HG02588 (cell line): Measurements from ENCODE around the gene NLRC5.
"Not testable (repeated sequence)": the region's sequence is repeated elsewhere in the genome, so short reads cannot be mapped to it uniquely, and the experiment has no call there.

Experiments used
- ATAC-seq: cut with Tn5 transposase; IDR thresholded peaks from one replicate; pipeline ENCODE4 v1.9.1; 2021; ENCODE audit warnings: mild to moderate bottlenecking, moderate library complexity; ENCODE audit not compliant: unreplicated experiment

The NLRC5 gene

DNA sequence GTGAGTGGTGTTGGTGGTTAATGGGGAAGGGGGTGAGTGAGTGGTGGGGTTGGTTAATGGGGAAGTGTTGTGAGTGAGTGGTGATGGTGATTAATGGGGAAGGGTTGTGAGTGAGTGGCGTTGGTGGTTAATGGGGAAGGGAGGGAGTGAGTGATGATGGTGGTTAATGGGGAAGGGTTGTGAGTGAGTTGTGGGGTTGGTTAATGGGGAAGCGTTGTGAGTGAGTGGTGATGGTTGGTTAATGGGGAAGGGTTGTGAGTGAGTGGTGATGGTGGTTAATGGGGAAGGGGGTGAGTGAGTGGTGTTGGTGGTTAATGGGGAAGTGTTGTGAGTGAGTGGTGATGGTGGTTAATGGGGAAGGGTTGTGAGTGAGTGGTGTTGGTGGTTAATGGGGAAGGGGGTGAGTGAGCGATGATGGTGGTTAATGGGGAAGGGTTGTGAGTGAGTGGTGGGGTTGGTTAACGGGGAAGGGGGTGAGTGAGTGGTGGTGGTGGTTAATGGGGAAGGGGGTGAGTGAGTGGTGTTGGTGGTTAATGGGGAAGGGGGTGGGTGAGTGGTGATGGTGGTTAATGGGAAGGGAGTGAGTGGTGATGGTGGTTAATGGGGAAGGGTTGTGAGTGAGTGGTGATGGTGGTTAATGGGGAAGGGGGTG is 81.8 kb downstream of the NLRC5 start:
- ATAC-seq: not testable (repeated sequence)

DNA sequence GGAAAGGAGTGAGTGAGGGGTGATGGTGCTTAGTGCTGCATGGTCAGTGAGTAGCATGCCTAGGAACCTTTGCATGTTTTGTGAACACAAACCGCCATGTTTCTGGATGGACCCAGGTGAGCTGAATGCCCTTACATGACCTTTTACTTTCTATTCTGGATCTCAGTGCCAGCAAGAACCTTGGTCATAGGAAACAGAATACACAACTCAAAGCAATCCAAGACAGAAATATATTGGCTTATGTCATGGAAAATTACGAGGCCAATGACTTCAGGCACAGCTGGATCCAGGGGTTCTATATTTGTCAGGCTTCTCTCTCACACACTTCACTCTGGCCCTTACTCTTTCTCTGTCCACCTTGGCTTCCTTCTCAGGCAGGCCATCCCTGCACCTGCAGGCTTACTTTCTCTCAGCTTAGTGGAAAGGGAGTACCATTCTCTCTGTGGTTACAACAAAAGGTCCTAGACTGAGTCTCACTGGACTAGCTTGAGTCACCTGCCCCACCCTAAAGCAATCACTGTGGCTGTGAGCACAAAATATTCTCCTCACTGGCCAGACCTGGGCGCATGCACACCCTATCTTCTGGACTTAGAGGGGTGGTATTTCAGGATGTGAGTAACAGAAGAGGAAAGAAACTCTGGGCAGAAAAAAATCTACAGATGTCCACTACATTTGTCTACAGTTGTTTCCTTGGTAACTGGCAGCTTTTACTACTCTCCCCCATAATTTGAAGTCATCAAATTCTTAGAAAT is 82.7 kb downstream of the NLRC5 start:
- ATAC-seq: no peak

DNA sequence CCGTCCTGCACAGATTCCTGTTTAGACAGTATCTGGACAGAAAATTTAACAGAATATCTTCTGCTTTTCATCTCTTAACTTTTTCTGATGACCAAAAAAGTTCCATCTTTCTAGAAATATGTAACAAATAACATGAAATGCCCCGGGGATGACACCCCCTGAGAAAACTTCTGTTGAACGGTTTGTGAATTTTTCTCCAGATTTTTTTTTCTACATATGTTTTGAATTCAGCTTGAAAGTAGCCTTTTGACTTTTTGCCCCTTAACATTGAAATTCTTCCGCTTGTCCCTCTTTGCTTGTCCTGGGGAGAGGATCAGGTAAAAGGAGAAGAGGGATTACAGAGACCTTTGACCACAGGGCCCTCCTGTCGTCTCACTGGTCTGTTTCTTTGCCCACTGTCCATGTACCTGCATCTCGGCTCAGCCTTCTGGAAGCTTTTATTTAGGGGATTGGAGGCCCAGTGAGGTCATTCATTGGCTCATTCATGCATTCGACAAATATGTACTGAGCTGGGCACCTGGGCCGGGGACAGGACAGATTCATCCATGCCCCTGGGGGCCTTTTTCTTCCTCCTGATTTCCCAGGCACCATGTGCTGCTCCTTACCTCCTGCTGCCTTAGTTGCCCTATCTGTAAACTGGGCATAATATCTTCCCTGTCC is 83.4 kb downstream of the NLRC5 start:
- ATAC-seq: no peak

DNA sequence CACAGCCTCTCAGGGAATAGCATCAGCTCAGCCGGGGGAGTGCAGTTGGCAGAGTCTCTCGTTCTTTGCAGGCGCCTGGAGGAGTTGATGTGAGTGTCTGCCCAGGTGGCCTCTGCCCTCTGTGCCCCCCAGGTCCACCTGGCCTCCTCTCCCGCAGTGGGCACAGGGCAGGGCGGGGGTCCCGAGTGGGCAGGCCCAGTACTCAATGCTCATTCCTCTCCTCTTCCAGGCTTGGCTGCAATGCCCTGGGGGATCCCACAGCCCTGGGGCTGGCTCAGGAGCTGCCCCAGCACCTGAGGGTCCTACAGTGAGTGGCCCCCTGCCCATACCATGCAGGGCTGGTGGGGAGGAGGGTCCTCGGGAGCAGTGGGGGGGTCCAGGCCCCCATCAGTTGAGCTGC is 88.4 kb downstream of the NLRC5 start:
- ATAC-seq: no peak

DNA sequence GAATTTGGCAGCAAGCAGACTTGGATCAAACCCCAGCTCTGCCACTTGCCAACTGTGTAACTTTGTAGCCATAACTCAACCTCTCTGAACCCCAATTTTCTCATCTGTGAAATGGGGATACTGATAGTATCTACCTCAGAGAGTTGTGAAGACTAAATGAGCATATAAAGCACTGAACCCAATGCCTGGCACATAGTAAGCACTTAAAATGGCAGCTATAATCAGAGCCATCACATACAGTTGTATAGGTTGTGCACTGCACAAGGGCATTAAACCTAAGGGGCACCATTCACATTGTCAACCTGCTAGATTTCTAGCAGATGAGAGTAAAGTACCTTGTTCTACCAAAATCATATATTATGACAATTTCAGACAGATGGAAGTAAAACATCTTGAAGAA is 92.4 kb downstream of the NLRC5 start:
- ATAC-seq: no peak

DNA sequence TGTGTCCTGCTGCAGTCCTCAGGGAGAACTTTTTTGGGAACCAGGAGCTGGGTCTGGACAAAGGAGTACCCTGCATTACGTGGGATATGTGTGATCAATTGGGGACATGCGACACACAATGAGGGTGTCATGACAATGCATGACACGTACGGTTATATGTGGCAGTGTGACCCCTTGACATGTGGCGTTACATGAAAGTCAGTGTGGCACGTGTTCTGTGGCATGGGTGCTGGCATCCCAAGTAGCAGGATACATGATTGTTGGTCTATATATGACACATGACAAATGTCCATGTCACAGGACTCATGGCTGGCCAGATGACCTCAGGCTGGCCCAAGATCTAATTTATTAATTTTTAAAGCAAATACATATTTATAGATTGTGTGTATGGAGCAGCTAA is 93.3 kb downstream of the NLRC5 start:
- ATAC-seq: no peak

DNA sequence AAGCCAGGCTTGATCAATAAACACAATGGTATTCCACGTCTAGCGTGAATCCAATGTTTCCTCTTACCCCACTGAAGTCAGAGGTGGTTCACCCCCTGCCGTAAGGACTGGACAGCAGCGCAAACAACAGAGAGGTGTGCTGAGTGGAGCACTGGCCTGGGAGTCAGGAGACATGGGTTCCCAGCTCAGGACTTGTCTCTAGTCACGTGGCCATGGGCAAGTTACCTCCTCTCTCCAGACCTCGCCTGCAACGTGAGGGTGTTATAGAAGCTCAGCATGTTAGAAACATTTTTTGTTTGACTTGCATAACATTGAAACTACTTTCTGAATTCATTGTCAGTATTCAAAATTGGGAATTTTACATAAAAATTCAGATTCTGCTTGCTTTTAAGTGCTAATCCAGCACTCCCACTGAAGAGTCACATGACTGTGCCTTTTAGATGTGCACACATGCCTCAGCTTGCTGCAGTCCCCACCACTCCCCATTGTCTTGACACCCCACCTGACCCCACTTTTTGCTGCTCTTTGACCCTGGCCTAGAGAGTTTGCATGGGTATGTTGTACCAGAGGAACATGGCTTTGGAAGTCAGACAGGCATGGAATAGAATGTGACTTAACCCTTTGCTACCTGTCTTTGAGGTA is 94.2 kb downstream of the NLRC5 start:
- ATAC-seq: no peak

DNA sequence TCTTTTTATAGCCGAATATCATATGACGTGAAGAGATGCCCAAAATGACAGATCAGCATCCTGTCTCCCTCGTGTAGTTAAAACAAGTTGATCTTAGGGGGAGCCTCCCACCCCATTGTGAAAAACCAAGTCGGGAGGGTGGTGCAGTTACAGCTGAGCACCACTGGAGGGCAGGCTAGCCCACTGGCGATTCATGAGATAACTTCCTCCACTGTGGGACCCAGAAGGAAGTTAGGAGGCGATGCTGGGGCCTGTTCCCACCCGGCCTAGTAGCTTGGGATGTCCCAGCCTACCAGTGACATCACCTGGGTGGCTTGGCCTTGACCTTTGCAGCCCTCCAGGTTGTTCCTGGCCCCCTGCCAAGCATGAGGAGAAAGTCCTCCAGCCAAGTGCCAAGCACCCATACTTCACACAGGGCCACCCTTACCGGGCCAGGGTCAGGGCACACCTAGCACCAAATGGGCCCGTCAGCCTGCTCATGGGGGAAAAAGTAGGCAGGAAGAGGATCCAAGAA is 95.0 kb downstream of the NLRC5 start:
- no peak for ATAC-seq

DNA sequence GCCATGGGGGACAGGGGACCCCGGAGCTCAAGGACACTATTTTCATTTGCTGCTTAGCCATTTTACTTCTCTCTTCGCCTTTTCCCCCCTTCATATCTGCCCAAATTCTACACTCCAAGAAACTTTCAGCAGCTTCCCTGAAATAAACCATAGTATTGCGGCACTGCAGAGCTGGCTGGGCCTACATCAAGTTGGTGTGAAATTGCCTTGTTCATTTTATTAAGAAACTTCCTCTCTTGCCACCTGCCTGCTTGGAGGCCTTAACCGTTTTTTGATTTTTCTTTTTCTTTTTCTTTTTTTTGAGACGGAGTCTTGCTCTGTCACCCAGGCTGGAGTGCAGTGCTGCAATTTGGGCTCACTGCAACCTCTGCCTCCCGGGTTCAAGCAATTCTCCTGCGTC is 95.6 kb downstream of the NLRC5 start:
- ATAC-seq: no peak

DNA sequence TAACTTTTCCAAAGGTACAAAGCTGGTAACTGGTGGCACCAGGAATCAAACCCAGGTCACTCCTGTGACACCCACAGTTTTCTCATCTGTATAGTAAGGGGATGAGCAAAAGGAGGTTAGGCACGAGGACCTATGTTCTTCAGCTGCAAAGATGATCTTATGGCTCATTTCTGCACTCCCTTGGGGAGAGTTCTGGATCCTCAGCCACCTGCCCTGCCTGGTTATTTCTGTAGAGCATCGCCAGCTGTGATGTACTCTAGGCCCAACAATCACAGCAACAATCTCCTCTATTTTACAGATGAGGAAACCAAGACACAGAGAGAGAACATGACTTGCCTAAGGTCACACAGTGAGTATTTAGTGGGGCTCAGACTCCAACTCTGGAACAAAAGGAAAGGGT is 97.6 kb downstream of the NLRC5 start:
- ATAC-seq: no peak

DNA sequence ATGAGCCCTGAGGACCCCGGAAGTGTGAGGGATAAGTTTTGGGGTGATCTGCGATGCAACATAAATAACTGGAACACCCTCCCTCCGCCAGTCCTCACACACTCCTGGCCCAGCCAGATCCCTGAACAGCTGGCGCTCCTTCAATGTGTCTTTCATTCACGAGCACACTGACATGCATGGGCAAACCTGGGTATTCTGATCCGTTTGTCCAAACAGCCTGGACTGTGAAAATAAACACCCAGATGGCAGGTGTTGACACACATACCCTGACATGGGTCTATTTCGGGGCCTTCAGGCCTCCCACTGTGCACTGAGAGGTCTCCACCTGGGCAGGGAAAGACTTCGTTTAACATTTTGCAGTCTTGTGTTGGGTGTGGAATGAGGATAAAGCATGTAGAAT is 100.0 kb downstream of the NLRC5 start:
- ATAC-seq: no peak

DNA sequence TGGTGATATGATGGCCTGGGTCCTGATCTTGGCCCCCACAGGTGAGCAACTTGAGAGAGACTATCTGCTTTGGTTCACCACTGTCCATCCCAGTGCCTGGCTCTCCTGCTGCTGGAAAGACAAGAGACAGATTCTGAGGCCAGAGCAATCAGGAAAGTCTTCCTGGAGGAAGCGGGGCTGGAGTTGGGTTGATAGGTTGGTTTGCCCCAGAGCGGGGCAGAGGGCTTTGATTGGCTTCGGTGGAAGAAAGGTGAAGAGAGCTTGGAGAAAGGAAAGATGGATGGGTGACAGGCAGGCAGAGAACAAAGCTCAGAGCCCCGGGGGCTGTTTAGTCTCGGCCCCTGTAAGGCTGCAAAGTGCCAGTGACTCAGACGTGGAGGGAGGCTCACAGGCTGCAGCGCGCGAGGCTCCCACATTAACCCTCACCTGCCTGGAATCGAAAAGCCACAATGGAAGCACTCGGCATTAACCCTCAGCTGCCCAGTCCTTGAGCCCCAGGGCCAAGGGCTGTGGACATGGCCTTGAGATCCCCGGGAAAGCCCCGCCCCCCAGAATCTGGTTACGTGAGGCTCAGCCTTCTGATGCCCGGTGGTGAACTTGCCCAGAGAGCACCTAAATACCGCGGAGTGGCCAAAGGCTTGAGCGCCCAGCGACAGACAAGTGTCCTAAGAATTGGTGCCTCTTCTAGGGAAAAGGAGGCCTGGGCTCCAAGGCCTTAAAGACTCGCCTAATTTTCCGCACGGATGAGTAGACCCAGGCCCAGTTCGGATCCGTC is 102.0 kb downstream of the NLRC5 start:
- ATAC-seq: no peak

DNA sequence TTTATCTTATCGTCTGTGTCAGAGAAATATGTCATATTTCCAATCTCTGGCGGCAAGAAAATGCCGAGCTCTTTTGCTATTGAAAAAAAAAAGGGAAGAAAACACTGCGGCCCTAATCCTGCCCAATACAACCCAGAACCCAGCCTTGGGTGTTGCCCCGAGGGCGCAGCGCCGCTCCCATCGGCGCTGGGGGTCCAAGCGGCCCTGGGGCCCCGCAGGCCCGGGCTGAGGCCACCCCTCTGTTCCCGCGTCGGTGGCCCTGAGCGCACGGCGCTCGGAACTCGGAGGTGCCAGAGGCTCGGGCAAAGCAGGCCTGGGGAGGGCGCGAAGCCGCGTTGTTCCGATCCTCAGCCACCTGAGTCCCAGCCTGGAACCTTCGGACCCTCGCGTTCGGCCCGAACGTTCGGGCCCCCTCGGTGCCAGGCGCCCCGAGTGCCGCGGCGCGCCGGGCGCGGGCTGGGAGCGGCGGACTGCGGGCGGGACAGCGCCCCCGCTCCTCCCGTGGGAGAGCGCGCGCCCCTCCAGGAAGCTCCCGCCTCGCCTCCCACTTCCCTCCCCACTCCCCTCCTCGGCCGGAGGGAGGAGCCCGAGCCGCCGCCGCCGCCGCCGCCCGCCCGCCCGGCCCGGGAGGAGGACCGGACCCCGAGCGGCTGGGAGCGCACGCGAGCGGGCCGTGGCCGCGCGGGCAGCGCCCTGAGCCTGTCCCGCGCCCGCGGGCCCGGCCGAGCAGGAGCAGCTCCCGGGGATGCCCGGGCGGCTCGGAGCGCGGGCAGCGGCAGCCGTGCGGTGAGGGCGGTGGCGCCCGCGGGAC is 102.8 kb downstream of the NLRC5 start, which contains the start of gene CPNE2:
Gene CPNE2 (plus strand): TSS at position 609 of the 811 bp plus-strand sequence. CDS start 18,160 bp downstream, outside the sequence.
- ATAC-seq: peak; percentile 53

DNA sequence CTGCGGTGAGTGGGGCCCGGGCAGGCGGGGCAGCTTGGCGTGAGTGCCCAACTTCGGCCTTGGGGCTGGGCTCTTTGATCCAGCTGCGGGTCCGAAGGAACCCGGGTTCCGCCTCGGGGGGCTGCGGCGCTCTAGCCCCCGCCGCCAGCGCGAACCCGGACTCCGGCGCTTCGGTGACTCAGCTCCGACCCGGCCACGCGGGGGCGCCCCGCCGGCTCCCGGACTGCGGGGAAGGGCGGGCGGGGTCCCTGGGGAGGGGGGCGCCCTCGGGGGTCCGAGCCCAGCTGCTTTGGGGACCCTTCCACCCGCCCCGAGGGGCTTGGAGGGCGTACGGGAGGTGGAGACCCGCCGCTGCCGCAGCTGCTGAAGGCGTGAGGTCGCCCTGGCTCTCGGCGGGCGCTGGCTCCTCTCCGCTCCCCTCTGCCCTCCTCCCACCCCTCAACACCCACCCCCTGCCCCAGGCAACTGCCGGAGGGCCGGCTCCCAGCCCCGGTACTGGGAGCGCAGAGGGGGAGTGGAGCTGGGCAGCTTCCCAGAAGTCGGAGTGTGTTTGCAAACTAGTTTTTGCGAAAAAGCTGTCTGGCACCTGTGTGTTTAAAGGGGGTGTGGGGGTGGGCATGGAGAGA is 103.5 kb downstream of the NLRC5 start:
- peak; percentile 54 for ATAC-seq

DNA sequence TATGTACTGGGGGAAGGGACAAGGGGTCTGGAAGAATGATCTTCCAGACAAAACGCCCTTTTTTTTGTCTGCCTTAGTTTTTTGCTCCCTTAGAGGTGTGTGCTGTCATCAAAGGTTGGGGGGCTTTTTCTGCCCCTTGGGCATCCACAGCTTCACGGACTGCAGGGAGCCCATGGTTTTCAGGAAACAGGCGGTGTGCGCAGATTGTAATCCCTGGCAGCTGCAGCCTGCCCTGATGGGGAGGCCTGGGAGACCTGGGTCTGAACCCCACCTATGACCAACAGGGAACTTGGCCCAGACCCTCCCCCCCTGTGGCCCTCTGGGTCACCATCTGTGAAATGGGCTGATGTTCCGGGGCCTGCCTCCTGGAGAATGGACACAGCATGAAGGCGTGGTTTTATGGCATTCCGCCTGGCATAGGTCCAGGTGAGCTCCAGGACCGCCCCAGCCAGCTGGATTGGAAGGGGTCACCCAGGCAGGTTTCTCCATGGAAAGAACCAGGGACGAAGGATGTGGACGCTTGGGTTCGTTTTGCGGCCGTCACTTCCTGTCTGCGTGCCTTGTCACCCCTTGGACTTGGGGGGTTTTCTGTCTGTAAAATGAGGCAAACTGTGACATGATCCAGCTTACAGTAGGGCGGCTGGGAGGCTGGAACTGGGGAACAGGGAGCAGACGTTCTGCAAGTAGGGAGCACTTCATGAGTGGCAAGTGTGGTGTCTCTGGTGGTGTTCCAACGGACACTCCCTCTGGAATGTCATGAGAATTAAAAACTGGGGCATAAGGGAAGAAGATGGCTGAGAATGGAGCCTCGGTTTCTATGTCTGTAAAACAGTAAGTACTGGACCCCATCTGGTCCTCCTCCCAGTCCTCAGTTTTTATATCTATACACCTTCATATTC is 104.6 kb downstream of the NLRC5 start:
- no peak for ATAC-seq

DNA sequence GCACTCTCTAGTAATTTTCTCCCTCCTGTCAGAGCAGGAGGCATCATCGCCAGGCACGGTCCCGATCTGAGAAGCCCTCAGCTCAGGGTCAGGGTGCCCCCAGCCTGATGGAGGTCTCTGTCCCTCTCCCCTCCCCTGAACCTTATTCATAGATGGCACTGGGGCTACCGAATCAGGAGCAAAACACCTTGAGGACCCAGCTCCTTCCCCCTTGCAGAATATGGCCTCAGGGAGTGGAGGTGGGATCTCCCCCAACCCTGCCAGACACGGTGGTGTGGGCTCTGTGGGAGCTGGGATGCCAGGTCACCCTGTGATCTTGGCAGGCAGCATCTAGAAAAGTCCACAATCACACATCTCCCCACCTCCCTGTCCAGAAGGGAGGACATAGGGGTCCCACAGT is 105.6 kb downstream of the NLRC5 start:
- no peak for ATAC-seq

DNA sequence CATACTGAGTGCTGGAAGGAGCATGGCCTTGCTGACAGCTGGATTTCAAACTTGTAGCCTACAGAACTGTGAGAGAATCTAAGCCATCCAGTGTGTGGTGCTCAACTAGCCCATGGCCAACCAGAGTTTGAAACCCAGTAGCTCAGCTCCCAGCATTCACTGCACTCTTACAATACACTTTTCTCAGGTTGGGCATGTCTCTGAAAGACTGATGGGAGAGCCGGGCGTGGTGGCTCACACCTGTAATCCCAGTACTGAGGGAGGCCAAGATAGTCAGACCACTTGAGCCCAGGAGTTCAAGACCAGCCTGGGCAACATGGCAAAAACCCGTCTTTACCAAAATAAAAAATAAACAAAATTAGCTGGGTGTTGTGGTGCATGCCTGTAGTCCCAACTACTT is 106.8 kb downstream of the NLRC5 start:
- no peak for ATAC-seq

DNA sequence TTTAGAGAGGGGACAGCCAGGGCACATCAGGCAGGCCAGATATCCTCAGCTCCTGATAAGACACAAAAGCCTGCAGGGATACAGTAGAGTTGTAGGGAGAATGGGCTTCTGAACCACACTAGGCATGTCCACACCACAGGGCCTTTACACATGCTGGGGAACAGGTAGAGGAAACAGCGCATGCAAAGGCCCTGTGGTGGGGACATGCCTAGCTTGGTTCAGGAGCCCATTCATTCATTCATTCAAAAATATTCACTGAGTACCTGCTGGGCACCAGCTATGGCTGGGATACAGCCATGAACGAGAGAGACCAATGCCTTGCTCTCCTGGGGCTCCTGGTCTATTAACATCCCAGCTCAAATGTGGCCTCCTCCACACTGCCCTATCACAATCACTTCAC is 107.4 kb downstream of the NLRC5 start:
- no peak for ATAC-seq
